ENCODE results near the gene PRKG1.
A peak's percentile ranks its signal among the peaks of the same experiment; 100 is the strongest.

Gene PRKG1

DNA sequence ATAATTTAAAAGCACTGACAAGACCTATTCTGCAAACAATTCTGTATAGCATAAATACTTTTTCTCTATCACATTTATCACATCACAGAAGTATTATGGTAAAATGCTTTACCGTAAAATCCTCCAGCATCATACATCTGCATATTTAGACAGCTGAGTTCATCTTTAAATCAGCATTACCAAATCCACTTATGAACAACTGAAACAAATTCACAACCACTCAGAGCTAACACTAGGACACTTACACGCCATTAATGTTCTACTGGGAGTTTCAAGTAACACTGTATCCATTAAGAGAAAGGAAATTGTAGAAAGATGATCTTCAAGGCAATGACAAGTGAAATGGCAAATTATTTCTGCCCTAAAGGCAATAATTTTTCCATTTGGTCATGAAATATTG is 1134.1 kb downstream of the PRKG1 start:
- DNase-seq (ENCODE audit: low spot score), result no peak
- ChIA-PET POLR2A (ENCODE audit: low non-redundant PET) (no interaction called here), CTCF (no interaction called here)
- H3K27ac ChIP-seq, result no peak overlapping the region
- TF ChIP-seq, protein P1, sequence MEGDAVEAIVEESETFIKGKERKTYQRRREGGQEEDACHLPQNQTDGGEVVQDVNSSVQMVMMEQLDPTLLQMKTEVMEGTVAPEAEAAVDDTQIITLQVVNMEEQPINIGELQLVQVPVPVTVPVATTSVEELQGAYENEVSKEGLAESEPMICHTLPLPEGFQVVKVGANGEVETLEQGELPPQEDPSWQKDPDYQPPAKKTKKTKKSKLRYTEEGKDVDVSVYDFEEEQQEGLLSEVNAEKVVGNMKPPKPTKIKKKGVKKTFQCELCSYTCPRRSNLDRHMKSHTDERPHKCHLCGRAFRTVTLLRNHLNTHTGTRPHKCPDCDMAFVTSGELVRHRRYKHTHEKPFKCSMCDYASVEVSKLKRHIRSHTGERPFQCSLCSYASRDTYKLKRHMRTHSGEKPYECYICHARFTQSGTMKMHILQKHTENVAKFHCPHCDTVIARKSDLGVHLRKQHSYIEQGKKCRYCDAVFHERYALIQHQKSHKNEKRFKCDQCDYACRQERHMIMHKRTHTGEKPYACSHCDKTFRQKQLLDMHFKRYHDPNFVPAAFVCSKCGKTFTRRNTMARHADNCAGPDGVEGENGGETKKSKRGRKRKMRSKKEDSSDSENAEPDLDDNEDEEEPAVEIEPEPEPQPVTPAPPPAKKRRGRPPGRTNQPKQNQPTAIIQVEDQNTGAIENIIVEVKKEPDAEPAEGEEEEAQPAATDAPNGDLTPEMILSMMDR (conservative IDR thresholded peaks at IDR 0.05; ENCODE audit: low read depth), result no peak

- CTCF ChIA-PET, result no interaction called here
- TF ChIP-seq, protein P1 (conservative IDR thresholded peaks at IDR 0.05; ENCODE audit: low read depth), result no peak
- no peak for DNase-seq (ENCODE audit: low spot score)
- no peak overlapping the region for H3K27ac ChIP-seq
- POLR2A ChIA-PET (ENCODE audit: low non-redundant PET), result no interaction called here
These were observed 1135.9 kb downstream of the PRKG1 start for GRCh38 chr10:52210161-52210560.

GRCh38 chr10:52212062-52212461 is 1137.8 kb downstream of the PRKG1 start:
- H3K27ac ChIP-seq, result no peak overlapping the region
- TF ChIP-seq, protein P1 (conservative IDR thresholded peaks at IDR 0.05; ENCODE audit: low read depth), result no peak
- ChIA-PET CTCF (interaction anchor here (0.7 kb wide), 1 partner anchor 335 kb away, joined by 3 read pairs; no protein-coding TSS in a partner anchor), POLR2A (ENCODE audit: low non-redundant PET) (no interaction called here)
- DNase-seq (ENCODE audit: low spot score), result no peak

- TF ChIP-seq, protein P1 (conservative IDR thresholded peaks at IDR 0.05; ENCODE audit: low read depth), result no peak
These were observed 1138.5 kb downstream of the PRKG1 start for GRCh38 chr10:52212802-52213201.

DNA sequence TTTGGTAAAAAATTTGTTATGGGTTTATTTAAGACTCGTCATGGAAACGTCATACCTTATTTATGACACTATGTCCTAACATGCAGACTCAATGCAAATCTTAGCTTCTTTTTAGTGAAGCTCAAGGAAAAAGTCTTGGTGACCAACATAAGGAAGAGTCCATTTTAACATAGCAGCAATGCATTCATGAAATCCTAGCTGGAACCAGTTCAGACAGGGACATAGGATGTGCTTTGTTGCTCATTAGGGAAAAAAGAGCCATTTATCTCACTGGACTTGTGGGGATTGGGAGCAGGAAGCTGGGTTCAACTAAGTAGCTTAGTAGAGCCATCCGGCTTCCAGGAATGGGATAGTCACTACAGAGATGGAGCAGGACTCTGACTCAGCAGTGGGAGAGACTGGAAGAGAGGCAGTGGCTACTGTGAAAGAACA is 1139.0 kb downstream of the PRKG1 start:
- TF ChIP-seq, protein P1 (conservative IDR thresholded peaks at IDR 0.05; ENCODE audit: low read depth), result no peak
- DNase-seq (ENCODE audit: low spot score), result no peak
- ChIA-PET CTCF (interaction anchor here (0.9 kb wide), 1 partner anchor 8 kb away, joined by 3 read pairs; no protein-coding TSS in a partner anchor), POLR2A (ENCODE audit: low non-redundant PET) (no interaction called here)
- no peak overlapping the region for H3K27ac ChIP-seq

More at GRCh38 chr10:52212802-52213201, 1138.5 kb downstream of the PRKG1 start:
- DNase-seq (ENCODE audit: low spot score), result no peak
- no peak overlapping the region for H3K27ac ChIP-seq
- CTCF ChIA-PET, result interaction anchor here (0.9 kb wide), 1 partner anchor 9 kb away, joined by 3 read pairs; no protein-coding TSS in a partner anchor
- POLR2A ChIA-PET (ENCODE audit: low non-redundant PET), result no interaction called here

GRCh38 chr10:52215745-52216361 is 1141.6 kb downstream of the PRKG1 start:
- DNase-seq (ENCODE audit: low spot score), result peak; percentile 43
- POLR2A ChIA-PET (ENCODE audit: low non-redundant PET), result no interaction called here
- no peak overlapping the region for H3K27ac ChIP-seq
- CTCF ChIA-PET, result interaction anchor here (0.7 to 0.9 kb wide), 3 partner anchors 12 to 1187 kb away, joined by 3 read pairs; no protein-coding TSS in a partner anchor
- TF ChIP-seq, protein P1 (conservative IDR thresholded peaks at IDR 0.05; ENCODE audit: low read depth), result peak; percentile 71
